Measurements from ENCODE around the gene TRAPPC3. TPM values are rescaled to one million over a fixed set of nuclear protein-coding genes. Genes with fewer than 3 reads are reported as not detected.

TRAPPC3 gene
- total and polyA plus RNA-seq, 9 of the 15 experiments (the other 6 are each of a cell fraction or from before 2014, with no cell fraction given), result 20.6 to 141 (median 112) TPM

DNA sequence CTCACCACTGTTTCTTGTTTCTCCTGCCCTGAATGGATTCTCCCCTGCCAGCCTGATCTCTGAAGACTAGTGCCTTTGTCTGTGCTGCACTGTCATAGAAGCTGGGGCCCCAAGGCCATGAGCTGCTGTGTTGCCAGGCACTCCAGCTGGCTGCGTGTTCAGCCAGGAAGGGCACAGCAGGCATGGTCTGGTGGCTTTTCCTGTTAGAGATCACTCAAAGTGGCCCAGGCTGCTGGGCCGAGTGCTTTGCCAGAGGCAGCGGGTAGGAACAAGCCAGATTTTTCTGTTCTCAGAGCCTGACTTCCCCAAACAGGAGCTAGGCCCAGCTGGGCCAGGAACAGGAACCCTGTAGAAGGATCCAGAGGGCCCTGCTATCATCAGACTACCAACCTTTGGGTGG is 55.4 kb downstream of the TRAPPC3 start:
- intact Hi-C loops (cut with micrococcal nuclease), result no loop called here
- CTCF ChIA-PET (ENCODE audit: low intra/inter-chr PET ratio), result no interaction called here
- H3K36me3 ChIP-seq (ENCODE audit: control insufficient read depth, insufficient read depth, low read length), result peaks cover 62% of the 10 kb centered on the region; the same call in 2 of the 3 replicates
- TF ChIP-seq TRIM24 (IDR thresholded peaks at IDR 0.05) (no peak), SUPT5H (IDR thresholded peaks at IDR 0.05) (no peak), ZNF140 (CRISPR knock-in tag; IDR thresholded peaks at IDR 0.05) (no peak), CHD2 (IDR thresholded peaks at IDR 0.05; ENCODE audit: low read depth, low read length) (no peak), HNRNPL (IDR thresholded peaks at IDR 0.05; ENCODE audit: low read depth, low read length) (no peak), ZNF79 (CRISPR knock-in tag; IDR thresholded peaks at IDR 0.05; ENCODE audit: low read depth) (no peak)
- TF ChIP-seq, protein P1, sequence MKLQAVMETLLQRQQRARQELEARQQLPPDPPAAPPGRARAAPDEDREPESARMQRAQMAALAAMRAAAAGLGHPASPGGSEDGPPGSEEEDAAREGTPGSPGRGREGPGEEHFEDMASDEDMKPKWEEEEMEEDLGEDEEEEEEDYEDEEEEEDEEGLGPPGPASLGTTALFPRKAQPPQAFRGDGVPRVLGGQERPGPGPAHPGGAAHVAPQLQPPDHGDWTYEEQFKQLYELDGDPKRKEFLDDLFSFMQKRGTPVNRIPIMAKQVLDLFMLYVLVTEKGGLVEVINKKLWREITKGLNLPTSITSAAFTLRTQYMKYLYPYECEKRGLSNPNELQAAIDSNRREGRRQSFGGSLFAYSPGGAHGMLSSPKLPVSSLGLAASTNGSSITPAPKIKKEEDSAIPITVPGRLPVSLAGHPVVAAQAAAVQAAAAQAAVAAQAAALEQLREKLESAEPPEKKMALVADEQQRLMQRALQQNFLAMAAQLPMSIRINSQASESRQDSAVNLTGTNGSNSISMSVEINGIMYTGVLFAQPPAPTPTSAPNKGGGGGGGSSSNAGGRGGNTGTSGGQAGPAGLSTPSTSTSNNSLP (IDR thresholded peaks at IDR 0.05; ENCODE audit: borderline replicate concordance, low read depth, low read length), result no peak
- TF ChIP-seq, protein P2, sequence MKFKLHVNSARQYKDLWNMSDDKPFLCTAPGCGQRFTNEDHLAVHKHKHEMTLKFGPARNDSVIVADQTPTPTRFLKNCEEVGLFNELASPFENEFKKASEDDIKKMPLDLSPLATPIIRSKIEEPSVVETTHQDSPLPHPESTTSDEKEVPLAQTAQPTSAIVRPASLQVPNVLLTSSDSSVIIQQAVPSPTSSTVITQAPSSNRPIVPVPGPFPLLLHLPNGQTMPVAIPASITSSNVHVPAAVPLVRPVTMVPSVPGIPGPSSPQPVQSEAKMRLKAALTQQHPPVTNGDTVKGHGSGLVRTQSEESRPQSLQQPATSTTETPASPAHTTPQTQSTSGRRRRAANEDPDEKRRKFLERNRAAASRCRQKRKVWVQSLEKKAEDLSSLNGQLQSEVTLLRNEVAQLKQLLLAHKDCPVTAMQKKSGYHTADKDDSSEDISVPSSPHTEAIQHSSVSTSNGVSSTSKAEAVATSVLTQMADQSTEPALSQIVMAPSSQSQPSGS (CRISPR knock-in tag; IDR thresholded peaks at IDR 0.05), result no peak
- TF ChIP-seq, protein P3, sequence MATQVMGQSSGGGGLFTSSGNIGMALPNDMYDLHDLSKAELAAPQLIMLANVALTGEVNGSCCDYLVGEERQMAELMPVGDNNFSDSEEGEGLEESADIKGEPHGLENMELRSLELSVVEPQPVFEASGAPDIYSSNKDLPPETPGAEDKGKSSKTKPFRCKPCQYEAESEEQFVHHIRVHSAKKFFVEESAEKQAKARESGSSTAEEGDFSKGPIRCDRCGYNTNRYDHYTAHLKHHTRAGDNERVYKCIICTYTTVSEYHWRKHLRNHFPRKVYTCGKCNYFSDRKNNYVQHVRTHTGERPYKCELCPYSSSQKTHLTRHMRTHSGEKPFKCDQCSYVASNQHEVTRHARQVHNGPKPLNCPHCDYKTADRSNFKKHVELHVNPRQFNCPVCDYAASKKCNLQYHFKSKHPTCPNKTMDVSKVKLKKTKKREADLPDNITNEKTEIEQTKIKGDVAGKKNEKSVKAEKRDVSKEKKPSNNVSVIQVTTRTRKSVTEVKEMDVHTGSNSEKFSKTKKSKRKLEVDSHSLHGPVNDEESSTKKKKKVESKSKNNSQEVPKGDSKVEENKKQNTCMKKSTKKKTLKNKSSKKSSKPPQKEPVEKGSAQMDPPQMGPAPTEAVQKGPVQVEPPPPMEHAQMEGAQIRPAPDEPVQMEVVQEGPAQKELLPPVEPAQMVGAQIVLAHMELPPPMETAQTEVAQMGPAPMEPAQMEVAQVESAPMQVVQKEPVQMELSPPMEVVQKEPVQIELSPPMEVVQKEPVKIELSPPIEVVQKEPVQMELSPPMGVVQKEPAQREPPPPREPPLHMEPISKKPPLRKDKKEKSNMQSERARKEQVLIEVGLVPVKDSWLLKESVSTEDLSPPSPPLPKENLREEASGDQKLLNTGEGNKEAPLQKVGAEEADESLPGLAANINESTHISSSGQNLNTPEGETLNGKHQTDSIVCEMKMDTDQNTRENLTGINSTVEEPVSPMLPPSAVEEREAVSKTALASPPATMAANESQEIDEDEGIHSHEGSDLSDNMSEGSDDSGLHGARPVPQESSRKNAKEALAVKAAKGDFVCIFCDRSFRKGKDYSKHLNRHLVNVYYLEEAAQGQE (IDR thresholded peaks at IDR 0.05; ENCODE audit: borderline replicate concordance), result no peak
- TF ChIP-seq, protein P3 (CRISPR knock-in tag; IDR thresholded peaks at IDR 0.05; ENCODE audit: low read depth), result no peak
- TF ChIP-seq, protein P4, sequence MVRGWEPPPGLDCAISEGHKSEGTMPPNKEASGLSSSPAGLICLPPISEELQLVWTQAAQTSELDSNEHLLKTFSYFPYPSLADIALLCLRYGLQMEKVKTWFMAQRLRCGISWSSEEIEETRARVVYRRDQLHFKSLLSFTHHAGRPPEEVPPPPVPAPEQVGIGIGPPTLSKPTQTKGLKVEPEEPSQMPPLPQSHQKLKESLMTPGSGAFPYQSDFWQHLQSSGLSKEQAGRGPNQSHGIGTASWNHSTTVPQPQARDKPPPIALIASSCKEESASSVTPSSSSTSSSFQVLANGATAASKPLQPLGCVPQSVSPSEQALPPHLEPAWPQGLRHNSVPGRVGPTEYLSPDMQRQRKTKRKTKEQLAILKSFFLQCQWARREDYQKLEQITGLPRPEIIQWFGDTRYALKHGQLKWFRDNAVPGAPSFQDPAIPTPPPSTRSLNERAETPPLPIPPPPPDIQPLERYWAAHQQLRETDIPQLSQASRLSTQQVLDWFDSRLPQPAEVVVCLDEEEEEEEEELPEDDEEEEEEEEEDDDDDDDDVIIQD (CRISPR knock-in tag; IDR thresholded peaks at IDR 0.05), result no peak

More for the DNA sequence above, 55.4 kb downstream of the TRAPPC3 start:
- H3K9me1 ChIP-seq (ENCODE audit: control insufficient read depth, insufficient read depth, low read length), result peaks cover 5% of the 10 kb centered on the region
- POLR2A ChIA-PET, result interaction anchor here (1.0 to 1.5 kb wide), 3 partner anchors 17 to 94 kb away, joined by 3 to 4 read pairs (median 3); no protein-coding TSS in a partner anchor
- FAIRE-seq, result no peak
- no peaks in the 10 kb centered on the region for H3K27me3 ChIP-seq (ENCODE audit: control insufficient read depth in 2 of 2, insufficient read depth in 2 of 2, low read length in 2 of 2)
- H3K4me3 ChIP-seq, result no peak overlapping the region
- 0 out of 4 replicates have a peak overlapping the region, but pooled peaks of 1 of the 2 experiments have one; percentile 38 for H3K9ac ChIP-seq (ENCODE audit: insufficient read depth in 1 of 2, low read depth in 2 of 2, low read length in 2 of 2)
- H2AFZ ChIP-seq (ENCODE audit: low read depth, low read length), result no peak overlapping the region
- H3K27ac ChIP-seq (ENCODE audit: extremely low read depth, low read depth, low read length), result no peak overlapping the region
- H3K79me2 ChIP-seq (ENCODE audit: control insufficient read depth, insufficient read depth, low read length), result peaks cover 18% of the 10 kb centered on the region
- BruUV-seq (replicated peaks), result no TSS peak
- DNase-seq (ENCODE audit: extremely low read depth in 1 of 4, low spot score in 3 of 4), result no peak
- H3K9me3 ChIP-seq (replicated peaks; ENCODE audit: control insufficient read depth, insufficient read depth, low read depth, low read length), result no peaks in the 10 kb centered on the region
- ATAC-seq, result no peak
- H3K4me1 ChIP-seq (replicated peaks in 1 of 2; ENCODE audit: control insufficient read depth in 2 of 2, insufficient read depth in 2 of 2, low read length in 2 of 2), result peaks cover 8 to 32% of the 10 kb centered on the region in 2 experiments; a peak in 4 of 5 replicates
- H3K4me2 ChIP-seq (ENCODE audit: insufficient read depth, low read length), result no peak overlapping the region
- in situ Hi-C loops (cut with MboI), result loop anchor here (5.0 kb wide), 1 partner anchor 93 kb away; no protein-coding TSS in a partner anchor
- WGBS (ENCODE audit: insufficient coverage, low coverage, missing lambda C conversion rate), result 91% methylated on average over 3 of the region's 3 CpGs
- no peaks in the 10 kb centered on the region for H4K20me1 ChIP-seq (replicated peaks; ENCODE audit: control insufficient read depth, insufficient read depth, low read length)

Measured in K562 (cell line).